ENCODE data around the gene C2CD2. TPM values are rescaled to one million over a fixed set of nuclear protein-coding genes. Genes with fewer than 3 reads are reported as not detected.

C2CD2 gene
- total and polyA plus RNA-seq, 2 of the 4 experiments (the other 2 are of a cell fraction), result 15.6 to 25.3 TPM

DNA sequence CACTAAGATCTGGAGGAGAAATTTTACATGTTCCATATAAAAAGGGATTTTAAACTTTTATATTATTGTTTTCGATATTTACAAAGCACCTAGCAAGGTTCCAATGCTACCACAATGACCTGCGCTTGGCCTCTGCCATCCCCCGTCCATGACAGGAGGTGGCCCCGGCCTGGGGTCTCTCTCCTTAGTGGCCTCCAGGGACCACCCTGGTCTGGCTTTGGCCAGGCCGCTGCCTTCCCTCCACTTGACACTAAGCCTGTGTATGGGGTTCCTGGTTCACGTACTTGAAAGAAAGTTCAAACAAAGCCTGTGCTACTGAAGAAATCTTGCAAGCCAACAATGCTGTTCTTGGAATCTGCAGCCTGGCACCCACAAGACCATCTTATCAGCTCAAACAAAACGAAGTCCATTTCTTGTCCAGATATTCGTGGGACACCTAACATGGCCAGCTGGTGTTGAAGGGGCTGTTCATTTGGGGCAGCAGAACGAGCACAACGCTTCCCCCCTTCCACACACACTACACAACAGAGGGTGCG, 87.5 kb downstream of the C2CD2 start:
- BruUV-seq (replicated peaks), result no TSS peak
- no peak overlapping the region for H2BK5ac ChIP-seq (ENCODE audit: low read depth, low read length, poor library complexity, severe bottlenecking)
- no CpG with 5 or more reads among the region's 11 CpGs for WGBS, 2 experiments (ENCODE audit: extremely low coverage in 2 of 2, insufficient read length in 1 of 2)

More for the DNA sequence above, 87.5 kb downstream of the C2CD2 start:
- Histone ChIP-seq H3K9me3 (ENCODE audit: control insufficient read depth, insufficient read depth, low read length) (no peaks in the 10 kb centered on the region), H2AK9ac (replicated peaks; ENCODE audit: low read depth, low read length, poor library complexity) (no peak overlapping the region), H3K4ac (ENCODE audit: low read depth, low read length) (no peak overlapping the region), H3K14ac (replicated peaks; ENCODE audit: low read depth, low read length) (no peak overlapping the region), H3K9ac (ENCODE audit: low read depth, low read length) (no peak overlapping the region), H3K4me2 (ENCODE audit: low read depth, low read length) (no peak overlapping the region), H2BK20ac (ENCODE audit: low read depth, low read length) (no peak overlapping the region), H4K5ac (ENCODE audit: low read depth, low read length) (no peak overlapping the region), H4K91ac (ENCODE audit: insufficient read depth, low read depth, low read length) (no peak overlapping the region), H3K56ac (ENCODE audit: extremely low read depth, insufficient read depth, low read length) (no peak overlapping the region), H3K4me1 (ENCODE audit: control insufficient read depth, insufficient read depth, low read length) (peaks cover 2% of the 10 kb centered on the region; the same call in 1 of the 2 replicates), H3K27ac (ENCODE audit: insufficient read depth, low read length) (no peak overlapping the region), H3K9me1 (ENCODE audit: insufficient read depth, low read length) (peaks cover 6% of the 10 kb centered on the region), H2AFZ (replicated peaks; ENCODE audit: low read length, poor library complexity) (no peak overlapping the region), H3K23ac (ENCODE audit: low read depth, low read length) (no peak overlapping the region), H2BK15ac (ENCODE audit: low read depth, low read length) (no peak overlapping the region; the same call in 2 of the 3 replicates), H2BK120ac (ENCODE audit: low read depth, low read length) (no peak overlapping the region), H2AK5ac (ENCODE audit: low read depth, low read length) (no peak overlapping the region), H4K20me1 (ENCODE audit: insufficient read depth, low read length) (no peaks in the 10 kb centered on the region), H3K27me3 (ENCODE audit: control insufficient read depth, insufficient read depth, low read length) (no peaks in the 10 kb centered on the region), H3K79me1 (ENCODE audit: low read depth in 1 of 2, low read length in 2 of 2) (peaks cover 8 to 33% of the 10 kb centered on the region in 2 experiments), H4K8ac (ENCODE audit: low read depth in 2 of 2, low read length in 2 of 2) (no peak overlapping the region), H3K18ac (ENCODE audit: low read depth, low read length) (no peak overlapping the region), H3K36me3 (ENCODE audit: control insufficient read depth, insufficient read depth, low read length) (no peaks in the 10 kb centered on the region), H3K4me3 (ENCODE audit: insufficient read depth, low read depth, low read length) (no peak overlapping the region)
- POLR2A ChIA-PET (ENCODE audit: unreplicated experiment), result no interaction called here
- intact Hi-C loops (cut with micrococcal nuclease), result no loop called here
- CTCF ChIA-PET, result no interaction called here
- dilution Hi-C loops (cut with HindIII; ENCODE audit: low sequenced_read_pairs, unreplicated experiment), result no loop called here
- in situ Hi-C loops (cut with MboI; ENCODE audit: low sequenced_read_pairs), result no loop called here
- DNase-seq (no peak), ATAC-seq (ENCODE audit: low read depth) (no peak)
- no peak for TF ChIP-seq POLR2A (IDR thresholded peaks at IDR 0.05; ENCODE audit: low read depth, low read length)
- TF ChIP-seq, protein P1, sequence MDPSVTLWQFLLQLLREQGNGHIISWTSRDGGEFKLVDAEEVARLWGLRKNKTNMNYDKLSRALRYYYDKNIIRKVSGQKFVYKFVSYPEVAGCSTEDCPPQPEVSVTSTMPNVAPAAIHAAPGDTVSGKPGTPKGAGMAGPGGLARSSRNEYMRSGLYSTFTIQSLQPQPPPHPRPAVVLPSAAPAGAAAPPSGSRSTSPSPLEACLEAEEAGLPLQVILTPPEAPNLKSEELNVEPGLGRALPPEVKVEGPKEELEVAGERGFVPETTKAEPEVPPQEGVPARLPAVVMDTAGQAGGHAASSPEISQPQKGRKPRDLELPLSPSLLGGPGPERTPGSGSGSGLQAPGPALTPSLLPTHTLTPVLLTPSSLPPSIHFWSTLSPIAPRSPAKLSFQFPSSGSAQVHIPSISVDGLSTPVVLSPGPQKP (IDR thresholded peaks at IDR 0.05; ENCODE audit: borderline replicate concordance, low read depth, low read length), result no peak
